IMR-90 (cell line): ENCODE measurements around the gene LTA.

ENCODE experiments used
- RAD21 ChIP-seq: IDR thresholded peaks from 2 replicates; pipeline ENCODE4 v1.6.1; 2012; ENCODE audit warnings: low read length, improper control_type of control experiment
- TF ChIP-seq, protein P1 (sequence below): conservative IDR thresholded peaks from 2 replicates; pipeline ENCODE4 v1.5.1; 2012; ENCODE audit warnings: mild to moderate bottlenecking, low read depth, low read length, improper control_type of control experiment

DNA sequence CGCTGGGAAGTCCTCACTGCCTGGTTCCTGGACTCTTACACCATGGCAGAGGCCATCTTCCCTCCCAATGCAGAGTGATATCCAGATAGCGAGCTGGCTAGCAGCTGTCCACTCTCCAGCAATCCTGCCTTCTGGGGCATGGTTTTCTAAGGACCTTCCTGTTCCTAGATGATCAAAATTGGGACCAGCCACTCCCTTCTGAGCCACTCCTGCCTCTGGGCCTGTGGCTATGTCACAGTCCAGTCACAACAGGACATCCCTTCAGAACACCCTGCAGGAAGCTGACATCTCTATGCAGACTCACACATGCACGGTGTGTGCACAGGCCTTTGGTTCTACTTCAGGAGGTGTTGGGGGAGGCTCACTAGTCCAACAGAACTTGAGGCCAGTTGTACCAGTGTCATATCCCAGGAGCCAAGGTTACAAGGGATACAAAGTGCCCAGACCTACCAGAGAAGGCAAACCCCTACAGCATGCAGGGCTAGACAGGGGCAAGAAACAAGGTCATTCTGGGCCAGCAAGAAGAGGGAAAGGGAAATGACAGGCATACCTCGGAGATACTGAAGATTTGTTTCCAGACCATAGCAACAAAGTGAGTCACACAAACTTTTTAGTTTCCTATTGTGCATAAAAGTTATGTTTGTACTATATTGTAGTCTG lies 46.0 kb upstream of the LTA start:
- TF ChIP-seq RAD21 = no peak
- TF ChIP-seq, protein P1, sequence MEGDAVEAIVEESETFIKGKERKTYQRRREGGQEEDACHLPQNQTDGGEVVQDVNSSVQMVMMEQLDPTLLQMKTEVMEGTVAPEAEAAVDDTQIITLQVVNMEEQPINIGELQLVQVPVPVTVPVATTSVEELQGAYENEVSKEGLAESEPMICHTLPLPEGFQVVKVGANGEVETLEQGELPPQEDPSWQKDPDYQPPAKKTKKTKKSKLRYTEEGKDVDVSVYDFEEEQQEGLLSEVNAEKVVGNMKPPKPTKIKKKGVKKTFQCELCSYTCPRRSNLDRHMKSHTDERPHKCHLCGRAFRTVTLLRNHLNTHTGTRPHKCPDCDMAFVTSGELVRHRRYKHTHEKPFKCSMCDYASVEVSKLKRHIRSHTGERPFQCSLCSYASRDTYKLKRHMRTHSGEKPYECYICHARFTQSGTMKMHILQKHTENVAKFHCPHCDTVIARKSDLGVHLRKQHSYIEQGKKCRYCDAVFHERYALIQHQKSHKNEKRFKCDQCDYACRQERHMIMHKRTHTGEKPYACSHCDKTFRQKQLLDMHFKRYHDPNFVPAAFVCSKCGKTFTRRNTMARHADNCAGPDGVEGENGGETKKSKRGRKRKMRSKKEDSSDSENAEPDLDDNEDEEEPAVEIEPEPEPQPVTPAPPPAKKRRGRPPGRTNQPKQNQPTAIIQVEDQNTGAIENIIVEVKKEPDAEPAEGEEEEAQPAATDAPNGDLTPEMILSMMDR = no peak
